GM23338 (cell line): ENCODE results near the gene DPP10.

Experiments used
- CREB1 ChIP-seq: fragments of 250-450 bp; sonication (Bioruptor Pico); IDR thresholded peaks from 2 replicates; pipeline ENCODE4 v1.5.0; 2020; ENCODE audit warnings: low read depth, mild to moderate bottlenecking, moderate library complexity
- CTCF ChIP-seq, 2 experiments: fragments of 200-600 bp in 1 of 2; sonication (generic) in 1 of 2; conservative IDR thresholded peaks; 2 replicates each; pipeline versions ENCODE4 v1.5.1 to v1.6.1; 2016 to 2017; ENCODE audit warnings: antibody characterized with exemption in 2 of 2, low read depth in 2 of 2, mild to moderate bottlenecking in 2 of 2, moderate library complexity in 1 of 2
- ETS1 ChIP-seq: IDR thresholded peaks from 2 replicates; pipeline ENCODE4 v1.6.1; 2016; ENCODE audit warnings: antibody characterized with exemption
- EZH2 ChIP-seq: fragments of 200-600 bp; sonication (generic); IDR thresholded peaks from one replicate; pipeline ENCODE4 v1.8.0; 2017; ENCODE audit warnings: antibody characterized with exemption, mild to moderate bottlenecking, low read depth; ENCODE audit not compliant: unreplicated experiment
- EZH2phosphoT487 ChIP-seq: fragments of 200-600 bp; sonication (generic); IDR thresholded peaks from one replicate; pipeline ENCODE4 v1.8.1; 2018; ENCODE audit warnings: antibody characterized with exemption; ENCODE audit not compliant: unreplicated experiment
- NANOG ChIP-seq: IDR thresholded peaks from 2 replicates; pipeline ENCODE4 v1.6.1; 2016; ENCODE audit warnings: antibody characterized with exemption, borderline replicate concordance
- POLR2AphosphoS5 ChIP-seq: IDR thresholded peaks from 2 replicates; pipeline ENCODE4 v1.6.1; 2016; ENCODE audit warnings: antibody characterized with exemption, low read depth
- REST ChIP-seq: IDR thresholded peaks from one replicate; pipeline ENCODE4 v1.6.1; 2018; ENCODE audit warnings: antibody characterized with exemption; ENCODE audit not compliant: unreplicated experiment
- ZNF462 ChIP-seq: fragments of 250-450 bp; sonication (Bioruptor Pico); IDR thresholded peaks from 2 replicates; pipeline ENCODE4 v1.5.0; 2020; ENCODE audit warnings: mild to moderate bottlenecking, moderate library complexity

GRCh38 chr2:114810092-114810491 lies 367.7 kb downstream of the DPP10 start:
- TF ChIP-seq EZH2, result no peak
- no peak for TF ChIP-seq CTCF (conservative IDR thresholded peaks at IDR 0.05; ENCODE audit: low read depth in 2 of 2)
- TF ChIP-seq POLR2AphosphoS5, result no peak
- no peak for TF ChIP-seq REST
- no peak for TF ChIP-seq EZH2phosphoT487
- TF ChIP-seq NANOG, result no peak
- no peak for TF ChIP-seq CREB1 (CRISPR knock-in tag)
- no peak for TF ChIP-seq ETS1
- TF ChIP-seq ZNF462, result no peak
